OCI-M1 (cell line): ENCODE data around the gene MAP2.
A peak's percentile ranks its signal among the peaks of the same experiment; 100 is the strongest.

Experiments used
- DNase-seq: peaks from one replicate; lab custom pipeline; 2025; lab: John Stamatoyannopoulos, UW

Gene MAP2

GRCh38 chr2:209661286-209661894 lies 237.5 kb downstream of the MAP2 start:
- DNase-seq, result no peak

DNA sequence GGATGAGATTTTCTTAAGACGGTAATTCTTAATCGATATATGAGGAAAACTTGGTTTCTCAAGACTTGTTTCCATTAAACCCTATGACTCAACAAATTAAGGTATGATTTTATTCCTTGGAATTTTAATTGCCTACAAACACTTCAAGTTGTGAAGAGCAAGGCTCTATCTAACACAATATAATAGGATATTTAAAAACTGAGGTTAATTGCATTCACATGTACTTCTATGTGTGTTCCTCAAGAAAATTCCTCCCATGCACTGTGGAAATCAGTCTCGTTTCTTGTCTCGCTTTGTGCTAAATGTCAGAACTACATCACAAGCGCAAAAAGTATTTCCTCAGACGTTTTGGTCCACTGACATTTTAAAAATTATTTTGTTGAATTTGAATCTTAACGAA lies 238.2 kb downstream of the MAP2 start:
- DNase-seq, result no peak

DNA sequence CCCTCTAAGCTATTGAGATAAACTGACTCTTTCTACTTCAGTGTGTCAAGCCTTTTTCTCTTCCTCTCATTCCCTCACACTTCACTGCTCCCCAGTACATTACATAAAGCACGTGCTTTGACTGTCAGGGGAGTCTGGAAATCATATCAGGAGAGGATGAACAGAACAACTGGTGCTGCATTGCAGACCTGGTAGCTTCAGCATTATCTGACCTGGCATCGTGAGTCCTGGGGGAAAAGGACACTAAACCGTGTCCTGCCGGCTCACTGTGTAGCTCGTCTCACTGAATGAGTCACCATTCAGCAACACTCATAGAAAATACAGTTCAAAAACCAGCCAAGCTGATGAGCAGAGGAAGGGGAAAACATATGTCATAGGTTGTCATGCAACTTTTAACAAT lies 239.3 kb downstream of the MAP2 start:
- peak; percentile 33 for DNase-seq

GRCh38 chr2:209663656-209664055 lies 239.8 kb downstream of the MAP2 start:
- no peak for DNase-seq

GRCh38 chr2:209666296-209666695 lies 242.4 kb downstream of the MAP2 start:
- no peak for DNase-seq

- DNase-seq, result no peak
Observed at GRCh38 chr2:209671020-209671680, 247.3 kb downstream of the MAP2 start.

DNA sequence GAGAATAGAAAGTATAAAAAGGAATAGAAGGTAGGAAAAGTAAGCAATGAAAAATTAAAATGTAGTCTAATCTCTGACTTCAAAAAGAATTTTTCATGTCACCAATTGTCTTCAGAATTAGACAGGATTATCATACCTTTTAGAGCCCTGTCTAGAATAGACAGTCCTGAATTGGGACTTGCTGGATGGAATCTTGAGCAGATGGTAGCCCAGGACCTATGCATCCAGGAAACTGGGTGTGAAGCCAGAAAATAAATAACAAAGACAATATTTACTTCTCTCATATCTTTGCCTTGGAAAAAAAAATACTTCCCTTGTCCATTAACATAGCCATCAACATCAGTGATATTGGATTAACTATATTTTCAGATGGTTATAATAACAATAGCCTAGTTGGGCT lies 250.0 kb downstream of the MAP2 start:
- DNase-seq, result no peak

DNA sequence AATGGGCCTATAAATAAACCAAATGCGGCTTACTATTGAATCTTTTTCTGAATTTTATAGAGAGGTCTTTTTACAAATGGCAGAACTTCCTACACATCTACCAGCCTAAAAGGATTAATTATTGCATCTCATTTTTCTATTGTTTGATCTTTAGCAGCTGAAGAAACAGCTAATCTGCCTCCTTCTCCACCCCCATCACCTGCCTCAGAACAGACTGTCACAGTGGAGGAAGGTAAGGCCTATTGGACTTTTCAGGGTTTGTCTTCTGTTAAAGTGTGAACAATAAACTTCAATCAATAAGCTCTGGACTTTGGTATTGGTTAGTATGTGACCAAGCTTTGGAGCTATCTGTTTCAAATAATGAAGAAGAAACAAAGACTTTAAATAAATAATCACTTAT lies 256.7 kb downstream of the MAP2 start:
- DNase-seq, result no peak

- DNase-seq, result no peak
Observed at GRCh38 chr2:209681201-209681735, 257.4 kb downstream of the MAP2 start.

DNA sequence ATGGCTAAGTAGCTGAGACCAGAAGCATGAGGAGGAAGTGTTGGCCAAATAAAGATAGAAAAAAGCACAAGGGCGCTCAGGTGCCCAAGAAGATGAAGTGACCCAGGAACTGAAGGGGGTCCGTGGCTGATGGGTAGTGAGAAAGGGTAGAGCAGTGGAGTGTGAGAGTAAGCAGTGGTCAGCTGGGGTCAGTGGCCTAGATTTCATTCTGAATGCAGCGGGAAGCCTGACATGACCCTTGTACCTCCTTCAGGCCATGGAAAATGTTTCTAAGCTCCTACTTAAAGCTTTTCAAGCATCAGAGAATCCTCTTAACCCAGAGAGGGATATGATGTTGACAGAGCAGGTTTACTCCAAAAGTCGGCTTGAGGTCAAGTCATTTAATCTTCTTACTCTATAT lies 258.8 kb downstream of the MAP2 start:
- no peak for DNase-seq

DNA sequence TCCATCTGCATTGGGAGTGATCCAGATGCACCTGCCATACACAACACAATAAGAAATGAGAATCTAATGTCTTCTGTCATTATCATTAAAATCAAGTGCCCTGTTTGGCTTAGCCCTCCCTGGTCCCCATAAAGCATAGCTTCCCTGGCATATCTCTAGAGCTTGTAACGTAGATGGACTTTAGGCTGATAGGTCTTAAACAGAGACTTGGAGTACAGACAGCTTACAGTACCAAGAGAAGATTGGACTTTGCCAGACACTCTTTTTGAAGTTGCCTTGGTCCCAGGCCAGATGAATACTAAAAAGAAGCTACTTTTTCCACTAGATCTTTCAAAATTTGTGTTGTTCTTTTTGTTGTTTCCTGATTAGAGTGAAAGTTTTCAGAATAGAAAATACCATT lies 261.5 kb downstream of the MAP2 start:
- DNase-seq, result no peak

DNA sequence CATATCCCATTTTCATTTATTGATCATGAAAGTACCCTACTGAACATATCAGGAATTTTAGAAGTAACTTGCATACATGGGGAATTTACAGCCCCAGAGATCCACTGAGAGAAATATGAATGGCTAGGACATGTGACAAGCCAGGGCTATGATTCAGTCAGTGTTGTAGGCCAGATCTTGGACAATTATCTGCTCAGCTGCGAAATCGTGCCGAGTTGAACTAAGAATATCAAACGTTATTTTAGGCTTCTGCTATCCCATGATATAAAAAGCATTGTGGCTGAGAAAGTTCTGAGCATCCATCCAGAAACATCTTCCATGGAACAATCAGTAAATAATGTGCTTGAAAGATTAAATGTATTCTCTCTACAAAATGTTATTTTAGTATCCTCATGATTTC lies 262.1 kb downstream of the MAP2 start:
- DNase-seq, result no peak

- DNase-seq, result no peak
Observed at GRCh38 chr2:209686448-209686847, 262.6 kb downstream of the MAP2 start.

DNA sequence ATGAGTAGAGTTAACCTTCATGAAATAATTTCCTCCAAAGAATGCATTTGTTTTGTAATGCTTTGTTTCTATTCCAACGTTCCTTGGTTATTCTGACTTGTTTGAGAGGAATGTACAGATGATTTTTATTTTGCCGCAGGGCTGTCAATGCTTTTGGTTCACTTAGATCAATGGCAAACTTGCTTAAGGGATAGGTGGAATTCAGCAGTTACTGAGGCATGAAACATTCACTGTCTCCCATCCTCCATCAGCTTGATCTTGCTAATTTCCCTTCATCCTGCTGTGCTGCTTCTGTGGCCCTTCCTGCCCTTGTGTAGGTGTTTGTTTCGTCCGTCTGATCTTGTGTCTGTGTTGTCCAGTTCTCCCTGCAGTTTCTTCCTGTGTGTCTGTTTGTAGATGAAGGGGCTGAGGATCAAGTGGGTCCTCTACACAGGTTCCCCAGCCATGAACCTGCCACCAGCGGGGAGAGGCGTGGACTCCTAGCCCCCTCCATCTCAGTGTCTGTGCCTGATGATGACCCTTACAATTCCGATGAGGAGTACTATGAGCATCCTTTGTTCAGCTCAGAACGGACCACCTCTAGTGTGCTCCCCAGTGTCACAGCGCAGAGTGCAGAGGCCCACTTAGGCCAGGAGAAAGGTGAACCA lies 263.6 kb downstream of the MAP2 start:
- no peak for DNase-seq

GRCh38 chr2:209688385-209688784 lies 264.5 kb downstream of the MAP2 start:
- no peak for DNase-seq

- DNase-seq, result no peak
Observed at GRCh38 chr2:209690029-209690754, 266.3 kb downstream of the MAP2 start.

DNA sequence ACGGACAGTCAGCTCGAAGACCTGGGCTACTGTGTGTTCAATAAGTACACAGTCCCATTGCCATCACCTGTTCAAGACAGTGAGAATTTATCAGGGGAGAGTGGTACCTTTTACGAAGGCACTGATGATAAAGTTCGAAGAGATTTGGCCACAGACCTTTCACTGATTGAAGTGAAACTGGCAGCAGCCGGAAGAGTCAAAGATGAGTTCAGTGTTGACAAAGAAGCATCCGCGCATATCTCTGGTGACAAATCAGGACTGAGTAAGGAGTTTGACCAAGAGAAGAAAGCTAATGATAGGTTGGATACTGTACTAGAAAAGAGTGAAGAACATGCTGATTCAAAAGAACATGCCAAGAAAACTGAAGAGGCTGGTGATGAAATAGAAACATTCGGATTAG lies 270.9 kb downstream of the MAP2 start:
- no peak for DNase-seq

DNA sequence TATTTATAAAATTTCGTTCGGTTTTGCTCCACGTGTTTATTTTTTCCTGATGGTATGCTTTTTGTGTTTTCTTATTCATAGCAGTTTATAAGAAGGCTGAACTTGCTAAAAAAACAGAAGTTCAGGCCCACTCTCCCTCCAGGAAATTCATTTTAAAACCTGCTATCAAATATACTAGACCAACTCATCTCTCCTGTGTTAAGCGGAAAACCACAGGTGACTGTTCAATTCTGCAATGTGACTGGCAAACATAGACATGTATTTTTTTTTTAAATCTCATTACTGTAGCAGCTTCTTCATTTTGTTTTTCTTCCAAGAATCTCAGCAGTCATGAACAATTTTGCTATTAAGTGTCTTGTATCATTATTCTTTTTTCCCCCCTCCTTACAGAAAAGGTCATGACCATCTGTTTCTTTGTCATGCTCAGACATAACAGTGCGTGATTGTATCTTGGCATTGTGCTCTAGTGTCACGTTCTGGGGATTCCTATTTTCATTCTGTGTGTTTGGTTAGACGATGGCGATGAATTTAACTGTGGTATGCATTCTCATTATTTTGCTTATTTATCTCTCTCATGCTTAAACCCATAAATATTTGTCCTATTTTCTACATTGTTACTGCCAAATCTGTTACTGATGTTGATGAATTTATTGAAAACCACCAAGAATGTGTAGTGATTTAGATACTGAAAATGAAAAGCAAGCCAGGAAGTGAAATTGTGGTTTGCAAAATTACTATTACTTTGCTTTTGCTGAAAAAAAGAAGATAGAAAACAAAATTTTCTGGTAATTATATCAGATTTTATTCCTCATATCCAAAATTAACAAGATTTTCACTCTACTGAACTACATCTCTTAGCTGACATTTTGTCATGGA lies 273.2 kb downstream of the MAP2 start:
- DNase-seq, result no peak

DNA sequence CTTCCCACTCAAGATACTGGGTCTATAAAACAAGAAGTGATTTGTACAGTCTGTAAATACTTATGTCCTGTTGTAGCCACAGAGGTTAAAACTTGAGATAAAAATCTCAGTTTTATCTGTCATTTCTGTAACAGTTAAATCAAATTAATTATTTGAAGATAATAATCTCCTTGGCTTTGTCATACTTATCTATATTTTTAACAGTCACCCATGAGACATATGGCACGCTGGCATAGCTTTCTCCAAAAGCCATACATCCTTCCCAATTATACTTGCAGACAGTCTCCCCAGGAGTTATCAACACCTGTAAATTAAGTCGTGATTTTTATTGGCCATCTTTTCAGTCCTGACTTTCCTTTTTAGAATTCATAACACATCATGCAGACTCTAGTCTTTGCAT lies 278.9 kb downstream of the MAP2 start:
- no peak for DNase-seq

- DNase-seq, result no peak
Observed at GRCh38 chr2:209713219-209713618, 289.4 kb downstream of the MAP2 start.

GRCh38 chr2:209719034-209719433 lies 295.2 kb downstream of the MAP2 start:
- DNase-seq, result no peak

- no peak for DNase-seq
Observed at GRCh38 chr2:209721497-209721896, 297.6 kb downstream of the MAP2 start.
